HCT116 (cell line): Measurements from ENCODE around the gene ESPN. TPM values are rescaled to one million over a fixed set of nuclear protein-coding genes. Genes with fewer than 3 reads are reported as not detected.

Experiments
- ATAC-seq: fragments of 200-7000 bp; cut with Tn5 transposase; 2 replicates; pipeline ENCODE4 v1.9.1; 2020; ENCODE audit warnings: mild to moderate bottlenecking, moderate library complexity
- BruUV-seq: library from RNA; stranded (reverse); fragments of 400-500 nt; replicated peaks from 2 replicates; lab custom pipeline; 2021; lab: Mats Ljungman, UMichigan
- CTCF ChIA-PET: fragments of 300-600 bp; sonication (Branson Sonifier 250); formaldehyde crosslinking; loops from one replicate; lab custom pipeline; 2021; ENCODE audit warnings: antibody characterized with exemption; lab: Charles Lee
- POLR2A ChIA-PET: fragments of 300-600, 350-600 bp; sonication (Branson Sonifier 250); formaldehyde crosslinking; loops from one replicate; lab custom pipeline; 2021; ENCODE audit warnings: antibody characterized with exemption; lab: Charles Lee
- RAD21 ChIA-PET, 2 experiments: fragments of 300-600 bp; sonication (Branson Sonifier 250); formaldehyde crosslinking; loops; one replicate each; lab custom pipeline; 2023; ENCODE audit warnings: low total read pairs in 2 of 2; ENCODE audit not compliant: uncharacterized antibody in 2 of 2, unreplicated experiment in 2 of 2, low non-redundant PET in 1 of 2; lab: Charles Lee
- DNase-seq: peaks from one replicate; pipeline ENCODE4 v3.0.0-alpha.2; 2010; ENCODE audit warnings: low read depth, low spot score
- H2AFZ ChIP-seq: fragments of 200-600 bp; shearing (Covaris generic), sonication (generic); 2 replicates; pipeline ENCODE4 v1.6.1; 2017; ENCODE audit warnings: low read depth, mixed run types, mixed read lengths, antibody characterized with exemption, low read length; ENCODE audit not compliant: poor library complexity, severe bottlenecking
- H3K27ac ChIP-seq: 2 replicates; pipeline ENCODE4 v1.5.1; 2012; ENCODE audit warnings: low read depth, low read length
- H3K27me3 ChIP-seq: fragments of 200-600 bp; sonication (generic); 2 replicates; pipeline ENCODE4 v1.6.1; 2016; ENCODE audit warnings: mixed run types, low read length, mixed read lengths; ENCODE audit not compliant: insufficient read depth
- H3K36me3 ChIP-seq, 2 experiments: fragments of 200-500 bp in 1 of 2; fragments of 200-600 bp in 1 of 2; sonication (Bioruptor generic) in 1 of 2; sonication (generic) in 1 of 2; 2 replicates each; pipeline versions ENCODE4 v1.5.1 to v1.6.1; 2014 to 2016; ENCODE audit warnings: low read length in 2 of 2, inconsistent platforms in 1 of 2, mixed read lengths in 1 of 2, mixed run types in 1 of 2; ENCODE audit not compliant: insufficient read depth in 2 of 2, control insufficient read depth in 1 of 2
- H3K4me1 ChIP-seq, 2 experiments: fragments of 200-600 bp in 1 of 2; sonication (generic) in 1 of 2; 2 replicates each; pipeline versions ENCODE4 v1.5.1 to v1.6.1; 2012 to 2017; ENCODE audit warnings: low read length in 2 of 2, inconsistent platforms in 1 of 2, mild to moderate bottlenecking in 1 of 2, mixed read lengths in 1 of 2, mixed run types in 1 of 2, moderate library complexity in 1 of 2; ENCODE audit not compliant: insufficient read depth in 2 of 2, control insufficient read depth in 1 of 2
- H3K4me2 ChIP-seq: fragments of 200-600 bp; sonication (generic); 2 replicates; pipeline ENCODE4 v1.6.1; 2017; ENCODE audit warnings: mixed run types, low read length, mixed read lengths
- H3K4me3 ChIP-seq, 2 experiments: fragments of 200-600 bp in 1 of 2; sonication (generic) in 1 of 2; replicated peaks in 1 of 2; 2 replicates each; pipeline ENCODE4 v1.5.1; 2011 to 2016; ENCODE audit warnings: low read length in 2 of 2, control low read depth in 1 of 2, low read depth in 1 of 2, mild to moderate bottlenecking in 1 of 2, mixed read lengths in 1 of 2, mixed run types in 1 of 2
- H3K79me2 ChIP-seq: fragments of 200-600 bp; sonication (generic); 2 replicates; pipeline ENCODE4 v1.6.1; 2017; ENCODE audit warnings: mild to moderate bottlenecking, mixed run types, low read length, moderate library complexity, mixed read lengths; ENCODE audit not compliant: insufficient read depth
- H3K9ac ChIP-seq: fragments of 200-600 bp; sonication (generic); 2 replicates; pipeline ENCODE4 v1.6.1; 2016; ENCODE audit warnings: low read length, mixed read lengths
- H3K9me2 ChIP-seq: fragments of 200-600 bp; sonication (generic), shearing (Covaris generic); 2 replicates; pipeline ENCODE4 v1.6.1; 2017; ENCODE audit warnings: mixed run types, mild to moderate bottlenecking, moderate library complexity; ENCODE audit not compliant: insufficient read depth
- H3K9me3 ChIP-seq, 2 experiments: fragments of 200-500 bp in 1 of 2; fragments of 200-600 bp in 1 of 2; sonication (Bioruptor generic) in 1 of 2; sonication (generic) in 1 of 2; 2 replicates each; pipeline ENCODE4 v1.6.1; 2014 to 2017; ENCODE audit warnings: low read length in 2 of 2, mixed read lengths in 2 of 2, inconsistent platforms in 1 of 2, low read depth in 1 of 2, mild to moderate bottlenecking in 1 of 2, mixed run types in 1 of 2, moderate library complexity in 1 of 2; ENCODE audit not compliant: control insufficient read depth in 1 of 2, insufficient read depth in 1 of 2
- H4K20me1 ChIP-seq: fragments of 200-600 bp; sonication (generic), shearing (Covaris generic); 2 replicates; pipeline ENCODE4 v1.6.1; 2017; ENCODE audit warnings: mixed run types, mild to moderate bottlenecking, moderate library complexity; ENCODE audit not compliant: insufficient read depth
- CBX3 ChIP-seq: IDR thresholded peaks from 2 replicates; pipeline ENCODE4 v1.6.1; 2012; ENCODE audit warnings: low read depth
- CTCF ChIP-seq, 3 experiments: fragments of 200-600 bp in 1 of 3; sonication (generic) in 1 of 3; IDR thresholded peaks in 2 of 3; conservative IDR thresholded peaks in 1 of 3; 2 replicates each; pipeline ENCODE4 v1.5.1; 2012 to 2017; ENCODE audit warnings: low read depth in 2 of 3, low read length in 2 of 3, antibody characterized with exemption in 1 of 3, borderline replicate concordance in 1 of 3, control low read depth in 1 of 3, mild to moderate bottlenecking in 1 of 3, mixed read lengths in 1 of 3, mixed run types in 1 of 3, moderate library complexity in 1 of 3; ENCODE audit not compliant: insufficient read depth in 1 of 3
- EZH2 ChIP-seq: fragments of 200-600 bp; sonication (generic); IDR thresholded peaks from 2 replicates; pipeline ENCODE4 v1.6.1; 2017; ENCODE audit warnings: antibody characterized with exemption, mixed run types
- EZH2phosphoT487 ChIP-seq: fragments of 200-600 bp; IDR thresholded peaks from 2 replicates; pipeline ENCODE4 v1.6.1; 2018; ENCODE audit warnings: antibody characterized with exemption, borderline replicate concordance
- FOSL1 ChIP-seq: IDR thresholded peaks from 2 replicates; pipeline ENCODE4 v1.6.1; 2012; ENCODE audit warnings: low read depth
- JUND ChIP-seq: IDR thresholded peaks from 2 replicates; pipeline ENCODE4 v1.6.1; 2012
- MAX ChIP-seq: IDR thresholded peaks from 2 replicates; pipeline ENCODE4 v1.6.1; 2012
- TCF7L2 ChIP-seq: IDR thresholded peaks from 2 replicates; pipeline ENCODE4 v1.7.0; 2011; ENCODE audit warnings: borderline replicate concordance, inconsistent platforms; ENCODE audit not compliant: insufficient read depth, insufficient read length; ENCODE audit errors: extremely low read depth
- intact Hi-C: fragments of 100-400 bp; cut with micrococcal nuclease; formaldehyde crosslinking; loops from 2 replicates; pipeline ENCODE4 v1.10.0; 2022
- total RNA-seq: library from RNA; stranded (reverse); gene quantifications from one replicate; pipeline ENCODE4 v1.2.1, GENCODE V29; 2021; ENCODE audit not compliant: unreplicated experiment

Gene ESPN
- total RNA-seq, 1 experiment from 2014 or later = 114 TPM

- no peak for TF ChIP-seq CTCF (IDR thresholded peaks at IDR 0.05 in 2 of 3, conservative IDR thresholded peaks at IDR 0.05 in 1 of 3; ENCODE audit: borderline replicate concordance in 1 of 3, insufficient read depth in 1 of 3, low read depth in 2 of 3, low read length in 2 of 3)
- TF ChIP-seq JUND = no peak
- TF ChIP-seq, all 23 proteins: peak for 6
Observed at GRCh38 chr1:6385488-6386191, 38.9 kb upstream of the ESPN start (continued).

- POLR2A ChIA-PET = no interaction called here
- Histone ChIP-seq H3K27me3 (no peaks in the 10 kb centered on the region), H2AFZ (no peak overlapping the region), H3K4me1 (peaks cover 31 to 54% of the 10 kb centered on the region in 2 experiments), H3K4me2 (peak overlapping the region; percentile 87), H3K9me3 (no peaks in the 10 kb centered on the region)
- intact Hi-C loops = no loop called here
- RAD21 ChIA-PET = no interaction called here
- no peak for TF ChIP-seq EZH2phosphoT487
- peak; percentile 65 for TF ChIP-seq FOSL1
- no peak for TF ChIP-seq MAX
- TF ChIP-seq TCF7L2 = peak; percentile 16
- TF ChIP-seq CBX3 = no peak
- no peak for TF ChIP-seq EZH2
- no peak for TF ChIP-seq CTCF (IDR thresholded peaks at IDR 0.05 in 2 of 3, conservative IDR thresholded peaks at IDR 0.05 in 1 of 3; ENCODE audit: borderline replicate concordance in 1 of 3, insufficient read depth in 1 of 3, low read depth in 2 of 3, low read length in 2 of 3)
- TF ChIP-seq, all 23 proteins: peak for 2
- H3K4me3 ChIP-seq = peak overlapping the region; percentile 49 to 58
- no peaks in the 10 kb centered on the region; a peak in 1 of 4 replicates for H3K36me3 ChIP-seq
- H3K9me2 ChIP-seq = no peaks in the 10 kb centered on the region
- DNase-seq (peak; percentile 38), ATAC-seq (peak; percentile 65)
- BruUV-seq = no TSS peak
- H3K9ac ChIP-seq = peak overlapping the region; percentile 62
- H3K79me2 ChIP-seq = peaks cover 94% of the 10 kb centered on the region
- no peaks in the 10 kb centered on the region for H4K20me1 ChIP-seq
- CTCF ChIA-PET = interaction anchor here (1.0 to 1.2 kb wide), 2 partner anchors 10 to 12 kb away, joined by 3 read pairs; no protein-coding TSS in a partner anchor
- peak overlapping the region; percentile 62 for H3K27ac ChIP-seq
Observed at GRCh38 chr1:6386371-6386949, 38.1 kb upstream of the ESPN start.
